GM12801 (cell line): ENCODE results near the gene ANKRD13A.

Experiments used
- TF ChIP-seq, protein P1 (sequence below): IDR thresholded peaks from one replicate; pipeline ENCODE4 v1.5.1; 2011; ENCODE audit warnings: control low read depth; ENCODE audit not compliant: insufficient read length; ENCODE audit errors: extremely low read depth

Gene ANKRD13A

DNA sequence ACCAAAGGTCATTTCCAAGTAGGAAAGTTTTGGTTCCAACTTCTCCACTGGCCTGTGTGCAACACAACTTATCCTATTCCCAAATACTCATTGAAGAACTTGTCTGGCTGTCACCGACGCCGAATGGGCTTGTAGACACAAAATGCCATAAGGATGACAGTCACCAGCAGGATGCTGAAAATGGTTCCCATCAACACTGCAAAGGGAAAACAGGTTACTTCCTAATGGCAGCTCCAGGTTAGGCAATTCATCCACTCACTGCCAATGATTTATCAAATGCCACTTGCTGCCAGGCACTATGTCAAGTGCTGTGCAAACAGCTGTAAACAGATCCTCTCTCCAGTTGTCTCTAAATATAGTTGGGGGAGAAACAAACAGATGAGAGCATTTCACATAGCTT, 43.0 kb downstream of the ANKRD13A start:
- TF ChIP-seq, protein P1, sequence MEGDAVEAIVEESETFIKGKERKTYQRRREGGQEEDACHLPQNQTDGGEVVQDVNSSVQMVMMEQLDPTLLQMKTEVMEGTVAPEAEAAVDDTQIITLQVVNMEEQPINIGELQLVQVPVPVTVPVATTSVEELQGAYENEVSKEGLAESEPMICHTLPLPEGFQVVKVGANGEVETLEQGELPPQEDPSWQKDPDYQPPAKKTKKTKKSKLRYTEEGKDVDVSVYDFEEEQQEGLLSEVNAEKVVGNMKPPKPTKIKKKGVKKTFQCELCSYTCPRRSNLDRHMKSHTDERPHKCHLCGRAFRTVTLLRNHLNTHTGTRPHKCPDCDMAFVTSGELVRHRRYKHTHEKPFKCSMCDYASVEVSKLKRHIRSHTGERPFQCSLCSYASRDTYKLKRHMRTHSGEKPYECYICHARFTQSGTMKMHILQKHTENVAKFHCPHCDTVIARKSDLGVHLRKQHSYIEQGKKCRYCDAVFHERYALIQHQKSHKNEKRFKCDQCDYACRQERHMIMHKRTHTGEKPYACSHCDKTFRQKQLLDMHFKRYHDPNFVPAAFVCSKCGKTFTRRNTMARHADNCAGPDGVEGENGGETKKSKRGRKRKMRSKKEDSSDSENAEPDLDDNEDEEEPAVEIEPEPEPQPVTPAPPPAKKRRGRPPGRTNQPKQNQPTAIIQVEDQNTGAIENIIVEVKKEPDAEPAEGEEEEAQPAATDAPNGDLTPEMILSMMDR: no peak

DNA sequence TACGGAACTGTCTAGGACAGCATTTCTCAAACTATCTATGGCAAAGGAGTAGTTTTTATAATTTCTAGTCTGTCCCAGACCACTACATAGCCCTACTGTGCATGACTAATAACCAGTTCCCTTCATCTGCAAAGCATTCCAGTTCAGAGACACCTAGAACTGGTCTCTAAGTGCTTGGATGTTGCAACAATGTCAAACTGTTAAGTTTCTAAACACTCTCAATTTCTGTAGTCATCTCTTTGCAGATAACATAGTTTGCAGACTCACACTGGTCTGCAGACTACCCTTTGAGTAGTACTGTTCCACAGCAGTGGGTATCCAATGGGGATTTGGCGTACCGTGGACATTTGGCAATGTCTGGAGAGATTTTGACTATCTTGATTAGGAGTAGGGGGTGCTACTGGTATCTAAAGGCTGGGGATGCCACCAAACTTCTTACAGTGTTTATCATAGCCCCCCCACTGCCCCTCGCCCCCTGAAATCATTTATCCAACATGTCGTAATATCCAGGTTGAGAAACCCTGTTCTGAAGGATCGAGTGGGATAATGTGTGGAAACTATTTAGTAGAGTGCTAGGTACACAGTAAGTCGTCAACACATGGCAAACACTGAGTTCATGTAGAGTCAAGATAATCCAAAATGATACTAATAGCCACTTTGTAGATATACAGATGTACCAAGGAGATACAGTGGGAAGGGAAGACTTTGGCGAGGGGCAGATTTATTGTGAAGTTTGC, 47.4 kb downstream of the ANKRD13A start:
- TF ChIP-seq, protein P1: no peak

DNA sequence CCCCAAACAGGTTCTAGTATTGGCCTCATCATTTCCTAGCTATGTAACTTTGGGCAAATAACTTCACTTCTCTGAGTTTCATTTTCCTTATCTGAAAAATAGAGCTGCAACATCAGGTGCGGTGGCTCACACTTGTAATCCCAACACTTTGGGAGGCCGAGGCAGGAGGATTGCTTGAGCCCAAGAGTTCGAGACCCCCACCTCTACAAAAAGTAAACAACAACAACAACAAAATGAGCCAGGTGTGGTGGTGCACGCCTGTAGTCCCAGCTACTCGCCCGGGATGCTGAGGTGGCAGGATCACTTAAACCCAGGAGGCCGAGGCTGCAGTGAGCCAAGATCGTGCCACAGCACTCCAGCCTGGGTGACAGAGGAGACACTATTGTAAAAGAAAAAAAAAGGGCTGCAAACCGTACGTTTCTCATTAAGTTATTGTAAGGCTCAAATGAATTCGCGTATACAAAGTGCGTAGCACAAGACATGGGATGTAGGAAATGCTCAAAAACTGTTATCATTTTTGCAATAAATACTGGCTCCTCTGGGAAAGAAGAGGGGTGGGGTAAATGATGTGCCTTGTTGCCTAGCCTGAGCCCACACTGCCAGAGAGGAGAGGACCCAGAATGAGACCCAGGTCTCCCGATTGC, 48.2 kb downstream of the ANKRD13A start:
- TF ChIP-seq, protein P1: no peak

DNA sequence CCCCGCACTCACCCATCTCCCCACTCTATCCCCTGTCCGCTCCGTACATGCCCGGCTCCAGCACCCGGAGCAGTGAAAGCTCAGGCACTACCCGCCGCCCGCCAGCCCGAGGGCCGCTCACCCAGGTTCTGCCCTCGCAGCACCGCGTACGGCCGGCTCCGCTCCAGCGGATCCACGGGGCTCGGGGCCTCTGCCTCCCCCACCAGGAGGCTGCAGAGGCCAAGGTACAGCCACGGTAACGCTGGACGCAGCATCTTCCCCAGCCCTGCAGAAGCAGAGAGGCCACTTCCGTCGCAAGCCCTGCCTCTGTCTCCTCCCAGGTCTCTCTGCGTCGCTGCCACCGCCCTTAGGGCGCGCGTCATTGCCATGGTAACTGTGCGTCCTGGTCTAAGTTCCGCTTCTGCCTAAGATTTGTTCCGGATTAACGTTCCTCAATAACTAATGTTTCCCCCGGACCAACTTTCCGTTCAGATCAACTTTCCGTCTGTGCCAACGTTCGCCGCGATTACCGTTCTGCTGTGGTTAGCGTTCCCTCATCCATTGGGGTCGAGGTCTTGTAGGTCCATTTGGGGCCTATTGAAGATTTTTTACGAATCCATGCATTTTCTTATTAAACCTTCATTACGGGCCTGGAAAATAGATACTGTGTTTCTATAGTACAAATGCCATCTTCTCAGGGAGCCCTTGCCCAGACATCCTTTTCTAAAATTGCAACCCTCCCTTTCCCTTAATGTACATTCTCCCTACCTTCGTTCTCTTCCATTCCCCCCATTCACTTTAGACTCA, 49.2 kb downstream of the ANKRD13A start, which contains the start of gene C12orf76:
TSS of gene C12orf76 (minus strand) at position 281 of the 786 bp plus-strand sequence. CDS start at position 254, 27 bp downstream.
- TF ChIP-seq, protein P1: no peak

DNA sequence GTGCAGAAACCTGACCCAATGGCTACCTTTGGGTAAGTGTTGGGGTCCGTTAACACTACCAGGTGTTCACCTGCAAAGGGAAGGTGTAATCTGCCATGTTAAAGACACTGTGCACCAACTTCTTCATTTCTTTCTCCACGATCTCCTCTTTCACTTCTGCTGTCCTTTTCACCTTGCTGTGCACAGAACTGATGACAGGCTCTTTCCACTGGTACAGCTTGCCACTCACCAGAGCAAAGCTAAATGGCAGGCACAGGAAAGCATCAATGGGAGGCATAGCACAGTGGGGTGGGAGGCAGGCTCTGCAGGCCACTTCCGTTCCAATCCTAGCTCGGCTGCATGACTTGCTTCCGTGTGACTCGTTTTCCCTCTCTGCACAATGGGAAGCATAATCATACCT, 51.7 kb downstream of the ANKRD13A start:
- TF ChIP-seq, protein P1: no peak

DNA sequence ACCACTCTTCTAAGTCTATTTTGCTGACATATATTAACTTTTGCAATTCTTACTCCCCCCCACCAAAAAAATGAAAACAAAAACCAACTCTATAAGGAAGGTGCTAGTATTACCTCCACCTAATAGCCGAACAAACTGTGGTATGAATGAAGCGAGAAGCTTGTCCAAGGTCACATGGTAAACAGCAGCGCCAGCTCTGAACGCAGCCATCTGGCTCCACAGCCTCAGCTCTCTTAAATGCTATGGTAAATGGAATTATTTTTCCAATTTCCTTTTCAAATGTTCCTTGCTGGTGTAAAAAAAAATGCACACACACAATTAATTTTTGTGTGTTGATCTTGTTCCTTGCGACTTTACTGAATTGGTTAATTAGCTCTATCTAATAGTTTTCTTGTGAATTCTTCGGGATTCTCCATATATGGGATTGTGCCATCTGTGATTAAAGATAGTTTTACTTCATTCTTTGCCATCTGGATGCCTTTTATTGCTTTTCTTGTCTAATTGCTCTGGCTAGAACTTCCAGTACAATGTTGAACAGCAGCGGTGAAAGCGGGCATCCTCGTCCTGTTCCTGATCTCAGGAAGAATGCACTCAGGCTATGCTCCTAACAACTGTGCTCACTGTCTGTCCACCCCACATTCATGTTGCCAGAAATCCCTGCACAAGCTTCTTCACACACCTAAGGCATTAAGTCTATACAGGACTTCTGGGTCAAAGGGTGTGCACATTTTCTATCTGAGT, 59.8 kb downstream of the ANKRD13A start:
- TF ChIP-seq, protein P1: no peak

DNA sequence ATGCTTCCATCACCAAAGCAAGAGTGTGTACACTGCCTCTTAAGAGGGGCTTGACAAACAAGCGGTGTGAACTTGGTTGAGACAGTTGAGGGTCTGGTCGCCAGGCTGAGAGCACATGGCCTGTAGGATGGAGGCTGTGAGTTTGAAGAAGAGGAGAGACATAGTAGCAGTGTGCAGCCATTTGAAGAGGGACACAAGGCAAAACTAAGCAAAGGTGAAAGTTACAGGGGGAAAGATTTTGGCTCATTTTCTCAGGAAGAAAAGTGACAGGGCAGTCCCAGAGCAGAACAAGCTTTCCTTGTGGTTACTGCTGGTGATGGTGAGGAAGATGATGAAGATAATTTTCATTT, 60.4 kb downstream of the ANKRD13A start:
- TF ChIP-seq, protein P1: no peak
